ENCODE results near the gene CEBPG.

- TF ChIP-seq CTCF (conservative IDR thresholded peaks at IDR 0.05), result peak; percentile 95
- no peak for TF ChIP-seq ZFX (IDR thresholded peaks at IDR 0.05)
These were observed 57.3 kb downstream of the CEBPG start for GRCh38 chr19:33430674-33431277.
